Cardiac muscle cell (in vitro differentiated cells and primary cell): ENCODE measurements around the gene CES4A. TPM values are rescaled to one million over a fixed set of nuclear protein-coding genes. Genes with fewer than 3 reads are reported as not detected.
A peak's percentile ranks its signal among the peaks of the same experiment; 100 is the strongest.
"Not testable (repeated sequence)": the region's sequence is repeated elsewhere in the genome, so short reads cannot be mapped to it uniquely, and the experiment has no call there.

Experiments used
- DNase-seq, 2 donors: peaks; one replicate each; pipeline versions ENCODE4 v3.0.0 to v3.0.0-alpha.2; 2010 to 2017; ENCODE audit warnings: low read depth in 1 of 2, low spot score in 1 of 2
- H3K27ac ChIP-seq: fragments of 200-600 bp; sonication (generic); 2 replicates; pipeline ENCODE4 v1.5.1; 2016
- H3K27me3 ChIP-seq: fragments of 200-600 bp; sonication (generic); 2 replicates; pipeline ENCODE4 v1.6.0; 2016; ENCODE audit warnings: control low read depth
- H3K36me3 ChIP-seq: fragments of 200-600 bp; sonication (generic); 2 replicates; pipeline ENCODE4 v1.5.1; 2016; ENCODE audit warnings: control low read depth
- H3K4me1 ChIP-seq: fragments of 200-600 bp; sonication (generic); 2 replicates; pipeline ENCODE4 v1.8.1; 2017; ENCODE audit warnings: low read depth, mild to moderate bottlenecking, mixed run types
- H3K4me3 ChIP-seq: fragments of 200-600 bp; sonication (generic); 2 replicates; pipeline ENCODE4 v1.5.1; 2016; ENCODE audit warnings: mild to moderate bottlenecking
- H3K9me3 ChIP-seq: fragments of 200-600 bp; sonication (generic); 2 replicates; pipeline ENCODE4 v1.5.1; 2017; ENCODE audit warnings: low read depth, mild to moderate bottlenecking, control low read depth
- polyA plus RNA-seq: library from polyadenylated mRNA; unstranded; fragments of >200 nt; fragmentation: Nextera tagmentation; extraction: Ambion mirVana; gene quantifications from 2 replicates; pipeline ENCODE4 v1.2.1, GENCODE V29; 2016
- total RNA-seq: library from RNA; depleted of rRNA; stranded (reverse); fragments of >200 nt; gene quantifications from 2 replicates; pipeline ENCODE4 v1.2.3, GENCODE V29; 2016
- TF ChIP-seq, protein P1 (sequence below): IDR thresholded peaks from 2 replicates; pipeline ENCODE4 v1.5.1; 2012; ENCODE audit warnings: low read depth, mild to moderate bottlenecking, low read length

The CES4A gene
- total and polyA plus RNA-seq, 2 experiments from 2014 or later: 14.7 to 15.7 TPM

DNA sequence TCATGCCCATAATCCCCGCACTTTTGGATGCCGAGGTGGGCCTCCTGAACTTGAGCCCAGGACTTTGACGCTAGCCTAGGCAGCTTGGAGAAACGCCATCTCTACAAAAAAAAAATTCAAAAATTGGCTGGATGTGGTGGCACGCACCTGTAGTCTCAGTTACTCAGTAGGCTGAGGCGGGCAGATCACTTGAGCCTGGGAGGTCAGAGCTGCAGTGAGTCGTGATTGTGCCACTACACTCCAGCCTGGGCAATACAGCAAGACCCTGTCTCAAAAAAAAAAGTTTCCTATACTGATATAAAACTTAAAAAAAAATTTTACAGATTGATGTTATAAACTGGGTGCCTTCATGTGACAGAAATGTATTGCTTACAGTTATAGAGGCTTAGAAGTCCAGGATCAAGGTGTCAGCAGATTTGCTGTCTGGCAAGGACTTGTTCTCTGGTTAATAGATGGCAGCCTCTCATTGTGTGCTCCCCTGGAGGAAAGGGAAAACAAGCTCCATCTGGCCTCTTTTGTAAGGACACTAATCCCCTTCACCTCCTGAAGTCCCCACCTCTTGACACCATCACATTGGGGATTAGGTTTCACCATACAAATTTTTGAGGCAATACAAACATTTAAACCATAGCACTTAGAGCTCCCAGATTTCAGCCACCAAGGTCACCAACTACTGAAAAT lies 35.8 kb upstream of the CES4A start:
- DNase-seq: no peak
- no peak overlapping the region for H3K27ac ChIP-seq
- H3K4me3 ChIP-seq: no peak overlapping the region
- H3K4me1 ChIP-seq: no peaks in the 10 kb centered on the region
- no peaks in the 10 kb centered on the region for H3K36me3 ChIP-seq
- no peaks in the 10 kb centered on the region for H3K9me3 ChIP-seq
- TF ChIP-seq, protein P1, sequence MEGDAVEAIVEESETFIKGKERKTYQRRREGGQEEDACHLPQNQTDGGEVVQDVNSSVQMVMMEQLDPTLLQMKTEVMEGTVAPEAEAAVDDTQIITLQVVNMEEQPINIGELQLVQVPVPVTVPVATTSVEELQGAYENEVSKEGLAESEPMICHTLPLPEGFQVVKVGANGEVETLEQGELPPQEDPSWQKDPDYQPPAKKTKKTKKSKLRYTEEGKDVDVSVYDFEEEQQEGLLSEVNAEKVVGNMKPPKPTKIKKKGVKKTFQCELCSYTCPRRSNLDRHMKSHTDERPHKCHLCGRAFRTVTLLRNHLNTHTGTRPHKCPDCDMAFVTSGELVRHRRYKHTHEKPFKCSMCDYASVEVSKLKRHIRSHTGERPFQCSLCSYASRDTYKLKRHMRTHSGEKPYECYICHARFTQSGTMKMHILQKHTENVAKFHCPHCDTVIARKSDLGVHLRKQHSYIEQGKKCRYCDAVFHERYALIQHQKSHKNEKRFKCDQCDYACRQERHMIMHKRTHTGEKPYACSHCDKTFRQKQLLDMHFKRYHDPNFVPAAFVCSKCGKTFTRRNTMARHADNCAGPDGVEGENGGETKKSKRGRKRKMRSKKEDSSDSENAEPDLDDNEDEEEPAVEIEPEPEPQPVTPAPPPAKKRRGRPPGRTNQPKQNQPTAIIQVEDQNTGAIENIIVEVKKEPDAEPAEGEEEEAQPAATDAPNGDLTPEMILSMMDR: no peak
- H3K27me3 ChIP-seq: peaks cover 38% of the 10 kb centered on the region

DNA sequence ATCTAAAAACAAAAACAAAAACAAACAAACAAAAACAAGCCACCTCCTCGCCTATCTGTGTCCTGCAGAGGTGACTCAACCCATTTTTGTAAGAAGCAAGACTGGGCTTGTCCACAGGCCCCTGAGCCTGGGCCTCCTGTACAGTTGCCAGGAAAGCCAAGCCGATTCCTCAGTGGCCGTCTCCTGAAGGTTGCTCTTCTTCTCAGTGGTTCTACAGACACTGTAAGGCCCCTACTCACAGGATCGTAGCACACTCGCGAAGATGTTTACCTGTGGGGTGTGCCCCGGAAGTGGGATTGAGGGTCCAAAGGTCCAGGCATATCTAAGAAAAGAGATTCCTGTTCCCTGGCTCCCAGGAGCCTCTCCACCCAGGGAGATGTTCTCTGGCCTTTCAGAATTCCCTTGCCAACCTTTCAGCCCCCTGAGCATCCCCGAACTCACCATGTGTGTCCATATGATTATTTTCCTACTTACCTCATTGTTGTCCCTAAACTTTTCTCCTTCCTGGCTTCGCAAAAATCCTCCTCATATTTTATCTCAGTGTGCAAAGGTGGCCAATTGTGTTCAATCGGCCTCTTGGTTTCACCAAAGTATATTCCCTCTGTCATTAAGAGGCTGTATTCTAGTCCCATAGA lies 34.8 kb upstream of the CES4A start:
- TF ChIP-seq, protein P1: no peak
- H3K4me1 ChIP-seq: no peaks in the 10 kb centered on the region
- H3K36me3 ChIP-seq: no peaks in the 10 kb centered on the region
- no peak overlapping the region for H3K4me3 ChIP-seq
- no peak overlapping the region for H3K27ac ChIP-seq
- DNase-seq: no peak
- peaks cover 28% of the 10 kb centered on the region for H3K27me3 ChIP-seq
- H3K9me3 ChIP-seq: no peaks in the 10 kb centered on the region

DNA sequence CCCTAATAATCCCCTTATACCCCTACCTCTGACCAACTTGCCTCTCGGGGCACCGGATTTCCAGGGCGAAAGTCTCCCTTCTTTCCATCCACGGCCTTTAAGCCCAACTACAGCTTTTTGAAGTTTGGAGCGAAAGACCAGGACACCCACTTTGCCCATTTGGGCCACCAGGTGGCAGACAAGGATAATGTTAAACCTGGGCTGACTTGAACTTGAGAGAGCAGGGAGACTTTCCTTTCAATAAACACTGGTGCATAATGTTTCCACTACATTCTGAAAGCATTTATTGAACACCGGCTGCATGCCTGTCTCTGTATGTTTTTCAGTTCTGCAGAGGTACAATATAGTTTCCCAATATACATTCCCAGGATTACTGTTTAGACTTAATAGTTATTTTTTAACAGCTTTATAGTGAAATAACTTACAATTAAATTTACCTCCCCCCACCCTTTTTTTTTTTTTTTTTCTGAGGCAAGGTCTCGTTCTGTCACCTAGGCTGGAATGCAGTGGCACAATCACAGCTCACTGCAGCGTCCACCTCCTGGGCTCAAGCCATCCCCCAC lies 34.2 kb upstream of the CES4A start:
- DNase-seq: peak; percentile 81 to 84
- Histone ChIP-seq H3K36me3 (no peaks in the 10 kb centered on the region), H3K9me3 (no peaks in the 10 kb centered on the region), H3K4me3 (no peak overlapping the region), H3K27me3 (peaks cover 22% of the 10 kb centered on the region), H3K4me1 (no peaks in the 10 kb centered on the region), H3K27ac (no peak overlapping the region)
- TF ChIP-seq, protein P1: peak; percentile 85

DNA sequence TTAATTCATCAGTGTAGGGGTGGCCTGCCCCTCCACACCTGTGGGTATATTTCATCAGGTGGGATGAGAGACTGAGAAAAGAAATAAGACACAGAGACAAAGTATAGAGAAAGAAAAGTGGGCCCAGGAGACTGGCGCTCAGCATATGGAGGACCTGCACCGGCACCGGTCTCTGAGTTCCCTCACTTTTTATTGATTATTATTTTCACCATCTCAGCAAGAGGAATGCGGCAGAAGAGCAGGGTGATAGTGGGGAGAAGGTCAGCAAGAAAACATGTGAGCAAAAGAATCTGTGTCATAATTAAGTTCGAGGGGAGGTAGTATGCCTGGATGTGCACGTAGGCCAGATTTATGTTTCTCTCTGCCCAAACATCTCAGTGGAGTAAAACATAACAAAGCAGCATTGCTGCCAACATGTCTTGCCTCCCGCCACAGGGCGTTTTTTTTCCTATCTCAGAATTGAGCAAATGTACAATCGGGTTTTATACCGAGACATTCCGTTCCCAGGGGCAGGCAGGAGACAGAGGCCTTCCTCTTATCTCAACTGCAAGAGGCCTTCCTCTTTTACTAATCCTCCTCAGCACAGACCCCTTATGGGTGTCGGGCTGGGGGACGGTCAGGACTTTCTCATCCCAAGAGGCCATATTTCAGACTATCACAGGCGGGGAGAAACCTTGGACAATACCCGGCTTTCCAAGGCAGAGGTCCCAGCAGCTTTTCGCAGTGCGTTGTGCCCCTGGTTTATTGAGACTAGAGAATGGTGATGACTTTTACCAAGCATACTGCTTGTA lies 32.8 kb upstream of the CES4A start:
- not testable (repeated sequence) for H3K4me3 ChIP-seq, H3K27ac ChIP-seq, DNase-seq, H3K4me1 ChIP-seq, H3K36me3 ChIP-seq, H3K27me3 ChIP-seq, H3K9me3 ChIP-seq

DNA sequence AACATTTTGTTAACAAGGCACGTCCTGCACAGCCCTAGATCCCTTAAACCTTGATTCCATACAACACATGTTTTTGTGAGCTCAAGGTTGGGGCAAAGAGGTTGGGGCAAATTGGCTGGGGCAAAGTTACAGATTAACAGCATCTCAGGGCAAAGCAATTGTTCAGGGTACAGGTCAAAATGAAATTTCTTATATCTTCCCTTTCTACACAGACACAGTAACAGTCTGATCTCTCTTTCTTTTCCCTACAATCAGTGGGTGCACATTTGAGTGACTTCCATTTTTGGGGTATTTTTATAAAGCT lies 32.3 kb upstream of the CES4A start:
- DNase-seq, H3K27ac ChIP-seq: not testable (repeated sequence)

DNA sequence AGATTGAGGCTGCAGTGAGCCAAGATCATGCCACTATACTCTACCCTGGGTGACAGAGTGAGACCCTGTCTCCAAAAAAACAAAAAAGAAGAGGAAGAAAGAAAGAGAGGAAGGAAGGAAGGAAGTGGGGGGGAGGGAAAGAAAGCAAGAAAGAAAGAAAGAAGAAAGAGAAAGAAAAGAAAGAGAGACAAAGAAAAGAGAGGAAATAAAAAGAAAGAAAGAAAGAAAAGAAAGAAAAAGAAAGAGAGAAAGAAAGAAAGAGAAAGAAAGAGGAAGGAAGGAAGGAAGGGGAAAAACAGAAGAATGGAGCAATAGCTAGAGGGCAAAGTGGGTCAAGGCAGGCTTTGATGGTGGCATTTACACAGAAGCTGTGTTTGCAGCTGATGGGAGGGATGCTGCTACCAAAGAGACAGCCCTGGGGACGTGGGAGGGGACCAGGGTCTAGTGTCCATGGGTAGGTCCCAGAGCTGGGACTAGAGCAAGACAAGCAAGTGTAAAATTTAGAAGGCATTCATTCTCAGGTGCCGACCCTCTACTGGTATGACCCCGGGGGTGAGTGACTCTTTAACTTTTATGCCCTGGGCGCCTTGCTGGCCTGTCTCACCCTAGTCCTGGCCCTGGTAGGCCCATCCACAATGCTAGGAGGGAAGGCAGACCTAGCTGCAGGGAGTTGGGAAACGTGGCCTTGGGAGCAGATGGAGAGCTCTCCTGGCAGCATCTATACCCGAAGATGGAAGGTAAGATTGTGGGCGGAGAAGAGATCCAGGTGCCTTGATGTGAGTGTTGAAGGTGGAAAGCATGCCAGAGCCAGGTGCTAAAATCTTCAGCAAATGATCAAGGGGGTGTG lies 29.3 kb upstream of the CES4A start:
- Histone ChIP-seq H3K4me3 (no peak overlapping the region), H3K9me3 (no peaks in the 10 kb centered on the region), H3K27me3 (no peaks in the 10 kb centered on the region), H3K4me1 (no peaks in the 10 kb centered on the region), H3K36me3 (no peaks in the 10 kb centered on the region), H3K27ac (no peak overlapping the region)
- no peak for DNase-seq
- TF ChIP-seq, protein P1: no peak

More for the DNA sequence above, 32.3 kb upstream of the CES4A start:
- not testable (repeated sequence) for H3K36me3 ChIP-seq, H3K27me3 ChIP-seq, H3K4me3 ChIP-seq, H3K9me3 ChIP-seq, H3K4me1 ChIP-seq
